IMR-90 (cell line): ENCODE results near the gene PTCH1.

ENCODE experiments used
- BHLHE40 ChIP-seq: fragments of 150-350 bp; IDR thresholded peaks from 2 replicates; pipeline ENCODE4 v1.6.1; 2016; ENCODE audit warnings: mild to moderate bottlenecking, low read depth, low read length
- CEBPB ChIP-seq: IDR thresholded peaks from 2 replicates; pipeline ENCODE4 v1.6.1; 2012; ENCODE audit warnings: low read depth, low read length, improper control_type of control experiment
- CTCF ChIP-seq: conservative IDR thresholded peaks from 2 replicates; pipeline ENCODE4 v1.5.1; 2012; ENCODE audit warnings: mild to moderate bottlenecking, low read depth, low read length, improper control_type of control experiment
- MAZ ChIP-seq: IDR thresholded peaks from 2 replicates; pipeline ENCODE4 v1.6.1; 2012; ENCODE audit warnings: low read depth, mild to moderate bottlenecking, low read length, improper control_type of control experiment, moderate library complexity, borderline replicate concordance
- POLR2A ChIP-seq: IDR thresholded peaks from 2 replicates; pipeline ENCODE4 v1.6.1; 2012; ENCODE audit warnings: mild to moderate bottlenecking, low read depth, low read length
- RAD21 ChIP-seq: IDR thresholded peaks from 2 replicates; pipeline ENCODE4 v1.6.1; 2012; ENCODE audit warnings: low read length, improper control_type of control experiment
- RCOR1 ChIP-seq: IDR thresholded peaks from 2 replicates; pipeline ENCODE4 v1.6.1; 2012; ENCODE audit warnings: mild to moderate bottlenecking, low read length, improper control_type of control experiment; ENCODE audit not compliant: insufficient replicate concordance
- RFX5 ChIP-seq: IDR thresholded peaks from 2 replicates; pipeline ENCODE4 v1.8.0; 2012; ENCODE audit warnings: low read depth, mild to moderate bottlenecking, low read length, moderate library complexity

DNA sequence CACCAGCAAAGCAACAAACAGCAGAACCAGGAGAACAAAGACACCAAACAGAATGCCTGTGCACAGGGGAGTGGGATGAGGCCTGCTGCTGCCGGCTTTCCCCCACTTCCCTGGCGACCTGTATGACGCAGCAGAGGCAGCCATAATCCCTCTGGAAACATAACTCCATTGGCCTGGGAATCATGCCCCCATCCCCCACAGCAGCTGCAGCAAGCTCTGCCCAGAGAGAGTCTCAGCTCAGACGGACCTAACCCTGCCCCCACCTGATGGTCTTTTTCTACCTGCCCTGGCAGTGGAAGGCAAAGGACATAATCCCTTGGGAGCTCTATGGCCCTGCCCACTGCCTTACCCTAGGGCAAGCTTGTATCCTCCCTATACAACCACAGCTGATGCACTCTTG is 117.5 kb downstream of the PTCH1 start:
- no peak for TF ChIP-seq CTCF
- no peak for TF ChIP-seq CEBPB
- TF ChIP-seq POLR2A: no peak
- TF ChIP-seq BHLHE40: no peak
- TF ChIP-seq RAD21: no peak
- no peak for TF ChIP-seq RFX5
- no peak for TF ChIP-seq MAZ
- no peak for TF ChIP-seq RCOR1
